Thymus (tissue), 2 donors: ENCODE results near the gene USP32. TPM values are rescaled to one million over a fixed set of nuclear protein-coding genes. Genes with fewer than 3 reads are reported as not detected.

ENCODE experiments used
- polyA plus RNA-seq: library from polyadenylated mRNA; stranded (reverse); fragments of 200-250 nt; gene quantifications from one replicate; pipeline ENCODE4 v1.2.3, GENCODE V29; 2013
- total RNA-seq: library from RNA; stranded (reverse); fragments of 120-200 nt; gene quantifications from one replicate; pipeline ENCODE4 v1.2.4, GENCODE V29; 2013
- donor health status: healthy.

The USP32 gene
- total and polyA plus RNA-seq, 2 donors = 10.0 to 26.4 TPM

Other genes starting within 250 kb of the USP32 start
- 0.94 TPM for gene CA4, start 242.2 kb downstream of the USP32 start, total RNA-seq
- gene CA4, start 242.2 kb downstream of the USP32 start, polyA plus RNA-seq = 6.9 TPM
- gene CHCT1, start 30.4 kb upstream of the USP32 start, total RNA-seq = 0.09 TPM
- gene CHCT1, start 30.4 kb upstream of the USP32 start, polyA plus RNA-seq = 0.05 TPM
- gene APPBP2, start 134.1 kb upstream of the USP32 start, total RNA-seq = 17.8 TPM
- 11.4 TPM for gene APPBP2, start 134.1 kb upstream of the USP32 start, polyA plus RNA-seq
- 10.9 TPM for gene PPM1D, start 208.1 kb upstream of the USP32 start, total RNA-seq
- gene PPM1D, start 208.1 kb upstream of the USP32 start, polyA plus RNA-seq = 6.5 TPM